ENCODE results near the gene DNAJC28. TPM values are rescaled to one million over a fixed set of nuclear protein-coding genes. Genes with fewer than 3 reads are reported as not detected.
A peak's percentile ranks its signal among the peaks of the same experiment; 100 is the strongest.

DNAJC28 gene
- total RNA-seq, 3 donors from 2014 or later (not counting 1 experiment from before 2014, with no cell fraction given): 0.41 to 0.63 TPM; not detected in 1

DNA sequence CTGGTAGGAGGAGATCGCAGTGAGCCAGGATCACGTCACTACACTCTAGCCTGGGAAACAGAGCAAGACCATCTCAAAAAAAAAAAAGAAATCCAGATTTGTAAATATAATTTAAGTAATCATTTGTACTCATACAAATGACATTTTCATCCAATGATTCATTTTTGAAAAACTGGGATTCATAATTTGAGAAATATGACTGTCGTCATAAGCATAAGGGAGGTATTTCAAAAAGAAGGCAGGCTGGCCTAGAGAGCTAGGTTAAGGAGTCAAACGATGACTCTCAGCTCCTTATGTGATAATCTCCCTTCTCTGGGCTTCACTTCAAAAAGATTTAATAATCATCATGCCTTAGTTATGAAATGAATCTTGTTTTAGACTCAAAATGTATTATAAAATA, 48.1 kb upstream of the DNAJC28 start:
- peaks cover 41% of the 10 kb centered on the region in 2 donors for H3K4me1 Mint-ChIP-seq
- peak overlapping the region in 1 of 2 donors; percentile 100 for H3K27ac Mint-ChIP-seq
- no peak for DNase-seq
- Histone ChIP-seq H3K4me3 (ENCODE audit: low read length) (no peak overlapping the region), H3K27ac (ENCODE audit: low read length) (no peak overlapping the region), H3K36me3 (ENCODE audit: control insufficient read depth, insufficient read depth, low read length) (peaks cover 34% of the 10 kb centered on the region), H3K4me1 (ENCODE audit: control insufficient read depth, insufficient read depth, low read length) (peaks cover 6% of the 10 kb centered on the region), H3K9me3 (ENCODE audit: control insufficient read depth, insufficient read depth, low read length) (no peaks in the 10 kb centered on the region), H3K27me3 (ENCODE audit: control insufficient read depth, insufficient read depth, low read length) (no peaks in the 10 kb centered on the region)
- TF ChIP-seq, protein P1, sequence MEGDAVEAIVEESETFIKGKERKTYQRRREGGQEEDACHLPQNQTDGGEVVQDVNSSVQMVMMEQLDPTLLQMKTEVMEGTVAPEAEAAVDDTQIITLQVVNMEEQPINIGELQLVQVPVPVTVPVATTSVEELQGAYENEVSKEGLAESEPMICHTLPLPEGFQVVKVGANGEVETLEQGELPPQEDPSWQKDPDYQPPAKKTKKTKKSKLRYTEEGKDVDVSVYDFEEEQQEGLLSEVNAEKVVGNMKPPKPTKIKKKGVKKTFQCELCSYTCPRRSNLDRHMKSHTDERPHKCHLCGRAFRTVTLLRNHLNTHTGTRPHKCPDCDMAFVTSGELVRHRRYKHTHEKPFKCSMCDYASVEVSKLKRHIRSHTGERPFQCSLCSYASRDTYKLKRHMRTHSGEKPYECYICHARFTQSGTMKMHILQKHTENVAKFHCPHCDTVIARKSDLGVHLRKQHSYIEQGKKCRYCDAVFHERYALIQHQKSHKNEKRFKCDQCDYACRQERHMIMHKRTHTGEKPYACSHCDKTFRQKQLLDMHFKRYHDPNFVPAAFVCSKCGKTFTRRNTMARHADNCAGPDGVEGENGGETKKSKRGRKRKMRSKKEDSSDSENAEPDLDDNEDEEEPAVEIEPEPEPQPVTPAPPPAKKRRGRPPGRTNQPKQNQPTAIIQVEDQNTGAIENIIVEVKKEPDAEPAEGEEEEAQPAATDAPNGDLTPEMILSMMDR (IDR thresholded peaks at IDR 0.05): no peak
- WGBS (ENCODE audit: insufficient coverage): 100% methylated on average over 1 of the region's 4 CpGs
- intact Hi-C loops (cut with micrococcal nuclease): loop anchor here (5.0 kb wide), 3 partner anchors 48 to 767 kb away; partner anchors contain the start of genes DONSON and PAXBP1
- H3K9me3 Mint-ChIP-seq: no peaks in the 10 kb centered on the region
- H3K27me3 Mint-ChIP-seq (ENCODE audit: low read depth in 2 of 2): no peaks in the 10 kb centered on the region
- no peak overlapping the region for H3K4me3 Mint-ChIP-seq
- H3K36me3 Mint-ChIP-seq: peaks cover 17% of the 10 kb centered on the region
- no peak for ATAC-seq

DNA sequence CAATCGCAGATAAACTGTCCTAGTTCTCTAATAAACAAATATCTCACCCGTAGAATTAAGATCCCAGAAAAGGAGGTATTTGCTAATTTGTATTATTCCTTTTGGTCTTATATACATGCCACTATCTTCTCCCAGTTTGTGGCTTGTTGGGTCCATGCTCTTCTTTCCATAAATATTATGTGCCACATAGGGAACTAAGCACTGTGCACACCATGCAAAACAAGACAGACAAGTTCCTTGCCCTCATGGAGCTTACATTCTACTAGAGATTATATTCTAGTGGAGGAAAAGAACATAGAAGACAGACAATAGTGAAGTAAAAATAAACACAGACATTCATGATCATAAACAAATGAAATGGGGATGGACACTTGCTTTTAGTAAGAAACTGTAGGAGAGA, 45.7 kb upstream of the DNAJC28 start:
- Mint-ChIP-seq H3K36me3 (peaks cover 17% of the 10 kb centered on the region), H3K4me3 (no peak overlapping the region), H3K27me3 (ENCODE audit: low read depth in 2 of 2) (no peaks in the 10 kb centered on the region), H3K27ac (no peak overlapping the region), H3K4me1 (peaks cover 20 to 22% of the 10 kb centered on the region in 2 donors), H3K9me3 (no peaks in the 10 kb centered on the region)
- no peaks in the 10 kb centered on the region for H3K27me3 ChIP-seq (ENCODE audit: control insufficient read depth, insufficient read depth, low read length)
- ATAC-seq (no peak), DNase-seq (no peak)
- no peak overlapping the region for H3K27ac ChIP-seq (ENCODE audit: low read length)
- peaks cover 6% of the 10 kb centered on the region for H3K4me1 ChIP-seq (ENCODE audit: control insufficient read depth, insufficient read depth, low read length)
- no peaks in the 10 kb centered on the region for H3K9me3 ChIP-seq (ENCODE audit: control insufficient read depth, insufficient read depth, low read length)
- H3K36me3 ChIP-seq (ENCODE audit: control insufficient read depth, insufficient read depth, low read length): peaks cover 54% of the 10 kb centered on the region
- intact Hi-C loops (cut with micrococcal nuclease): no loop called here
- no CpG with 5 or more reads among the region's 2 CpGs for WGBS (ENCODE audit: insufficient coverage)
- TF ChIP-seq, protein P1 (IDR thresholded peaks at IDR 0.05): no peak
- no peak overlapping the region for H3K4me3 ChIP-seq (ENCODE audit: low read length)

DNA sequence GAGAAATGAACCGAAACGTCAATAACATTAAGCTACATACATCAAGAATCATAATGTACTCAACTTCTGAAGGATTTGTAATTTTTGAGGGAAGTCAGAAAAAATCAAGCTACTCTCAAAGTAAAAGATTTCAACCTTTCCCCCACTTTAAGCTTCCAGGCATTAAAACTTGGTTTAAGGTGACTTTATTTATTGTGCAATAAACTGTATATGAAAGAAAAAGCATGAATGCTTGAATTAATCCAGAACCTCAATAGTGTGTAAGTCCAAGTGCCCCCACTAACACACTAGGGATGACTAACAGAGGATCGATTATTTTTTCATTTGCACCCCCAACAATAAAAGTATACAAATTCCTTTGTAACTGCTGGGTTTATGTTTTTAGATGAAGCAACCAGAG, 39.5 kb upstream of the DNAJC28 start:
- Mint-ChIP-seq H3K4me3 (no peak overlapping the region), H3K4me1 (peaks cover 0 to 3% of the 10 kb centered on the region in 2 donors), H3K27ac (no peak overlapping the region), H3K27me3 (ENCODE audit: low read depth in 2 of 2) (no peaks in the 10 kb centered on the region), H3K9me3 (no peaks in the 10 kb centered on the region), H3K36me3 (peaks cover 16% of the 10 kb centered on the region)
- no CpG with 5 or more reads among the region's 3 CpGs for WGBS (ENCODE audit: insufficient coverage)
- intact Hi-C loops (cut with micrococcal nuclease): no loop called here
- Histone ChIP-seq H3K36me3 (ENCODE audit: control insufficient read depth, insufficient read depth, low read length) (peaks cover 84% of the 10 kb centered on the region), H3K9me3 (ENCODE audit: control insufficient read depth, insufficient read depth, low read length) (no peaks in the 10 kb centered on the region), H3K27me3 (ENCODE audit: control insufficient read depth, insufficient read depth, low read length) (no peaks in the 10 kb centered on the region), H3K4me1 (ENCODE audit: control insufficient read depth, insufficient read depth, low read length) (no peaks in the 10 kb centered on the region), H3K27ac (ENCODE audit: low read length) (no peak overlapping the region), H3K4me3 (ENCODE audit: low read length) (no peak overlapping the region)
- no peak for ATAC-seq
- no peak for DNase-seq
- TF ChIP-seq, protein P1 (IDR thresholded peaks at IDR 0.05): no peak

DNA sequence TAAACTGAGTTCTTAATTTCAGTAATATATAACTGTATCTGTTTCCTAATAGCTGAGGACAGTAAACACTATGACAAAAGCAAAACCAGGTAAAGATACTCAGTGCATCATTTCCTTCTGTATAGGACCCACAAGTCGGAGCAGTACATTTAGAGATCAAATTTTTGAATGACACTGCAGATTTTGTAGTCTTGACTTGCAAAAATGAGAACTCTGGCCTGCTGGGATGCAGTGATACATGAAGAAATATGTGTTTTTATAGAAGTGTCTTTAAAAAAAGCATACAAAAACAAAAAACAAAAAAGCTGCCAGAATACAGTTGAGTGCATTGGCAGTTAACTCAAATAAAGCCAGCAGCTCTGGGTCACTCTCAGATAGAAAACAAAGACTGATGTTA, 31.4 kb upstream of the DNAJC28 start:
- Mint-ChIP-seq H3K4me1 (no peaks in the 10 kb centered on the region), H3K9me3 (no peaks in the 10 kb centered on the region), H3K27me3 (ENCODE audit: low read depth in 2 of 2) (no peaks in the 10 kb centered on the region), H3K4me3 (no peak overlapping the region), H3K27ac (no peak overlapping the region), H3K36me3 (peaks cover 8% of the 10 kb centered on the region)
- intact Hi-C loops (cut with micrococcal nuclease): no loop called here
- 47% methylated on average over 1 of the region's 1 CpG for WGBS (ENCODE audit: insufficient coverage)
- Histone ChIP-seq H3K4me1 (ENCODE audit: control insufficient read depth, insufficient read depth, low read length) (no peaks in the 10 kb centered on the region), H3K4me3 (ENCODE audit: low read length) (no peak overlapping the region), H3K27me3 (ENCODE audit: control insufficient read depth, insufficient read depth, low read length) (no peaks in the 10 kb centered on the region), H3K27ac (ENCODE audit: low read length) (no peak overlapping the region), H3K36me3 (ENCODE audit: control insufficient read depth, insufficient read depth, low read length) (peaks cover 40% of the 10 kb centered on the region), H3K9me3 (ENCODE audit: control insufficient read depth, insufficient read depth, low read length) (no peaks in the 10 kb centered on the region)
- no peak for ATAC-seq
- DNase-seq: no peak
- TF ChIP-seq, protein P1 (IDR thresholded peaks at IDR 0.05): no peak
